LNCaP clone FGC (cell line): ENCODE results near the gene LRRC4C.

Source experiments
- DNase-seq: peaks from one replicate; pipeline ENCODE4 v3.0.0-alpha.2; 2011; ENCODE audit warnings: low read depth
- H3K4me3 ChIP-seq: 2 replicates; pipeline ENCODE4 v1.5.1; 2011; ENCODE audit warnings: mild to moderate bottlenecking, low read depth, low read length, control low read depth
- TF ChIP-seq, protein P1 (sequence below): IDR thresholded peaks from 2 replicates; pipeline ENCODE4 v1.5.1; 2012; ENCODE audit warnings: mild to moderate bottlenecking; ENCODE audit not compliant: control insufficient read depth, insufficient read depth; ENCODE audit errors: extremely low read depth

LRRC4C gene

DNA sequence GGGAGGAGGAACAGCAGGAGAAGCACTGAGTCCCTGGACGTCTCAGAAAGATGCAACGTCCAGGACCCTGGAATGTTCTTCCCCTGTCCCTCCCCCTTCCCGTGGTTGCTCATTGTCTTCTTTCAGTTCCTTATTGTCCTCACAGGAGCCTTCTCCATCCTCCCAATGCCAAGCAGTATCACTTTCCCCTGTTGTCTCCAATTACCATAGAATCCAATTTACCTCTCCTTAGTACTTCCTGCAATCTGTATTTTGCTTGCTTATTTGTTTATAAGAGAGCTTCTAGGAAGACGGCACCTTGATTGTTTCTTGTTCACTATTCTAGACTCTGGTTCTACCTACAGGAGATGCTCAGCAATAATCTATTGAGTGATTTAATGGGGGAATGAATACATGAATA, 1273.7 kb downstream of the LRRC4C start:
- TF ChIP-seq, protein P1, sequence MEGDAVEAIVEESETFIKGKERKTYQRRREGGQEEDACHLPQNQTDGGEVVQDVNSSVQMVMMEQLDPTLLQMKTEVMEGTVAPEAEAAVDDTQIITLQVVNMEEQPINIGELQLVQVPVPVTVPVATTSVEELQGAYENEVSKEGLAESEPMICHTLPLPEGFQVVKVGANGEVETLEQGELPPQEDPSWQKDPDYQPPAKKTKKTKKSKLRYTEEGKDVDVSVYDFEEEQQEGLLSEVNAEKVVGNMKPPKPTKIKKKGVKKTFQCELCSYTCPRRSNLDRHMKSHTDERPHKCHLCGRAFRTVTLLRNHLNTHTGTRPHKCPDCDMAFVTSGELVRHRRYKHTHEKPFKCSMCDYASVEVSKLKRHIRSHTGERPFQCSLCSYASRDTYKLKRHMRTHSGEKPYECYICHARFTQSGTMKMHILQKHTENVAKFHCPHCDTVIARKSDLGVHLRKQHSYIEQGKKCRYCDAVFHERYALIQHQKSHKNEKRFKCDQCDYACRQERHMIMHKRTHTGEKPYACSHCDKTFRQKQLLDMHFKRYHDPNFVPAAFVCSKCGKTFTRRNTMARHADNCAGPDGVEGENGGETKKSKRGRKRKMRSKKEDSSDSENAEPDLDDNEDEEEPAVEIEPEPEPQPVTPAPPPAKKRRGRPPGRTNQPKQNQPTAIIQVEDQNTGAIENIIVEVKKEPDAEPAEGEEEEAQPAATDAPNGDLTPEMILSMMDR, result no peak
- H3K4me3 ChIP-seq, result no peak overlapping the region
- DNase-seq, result no peak

DNA sequence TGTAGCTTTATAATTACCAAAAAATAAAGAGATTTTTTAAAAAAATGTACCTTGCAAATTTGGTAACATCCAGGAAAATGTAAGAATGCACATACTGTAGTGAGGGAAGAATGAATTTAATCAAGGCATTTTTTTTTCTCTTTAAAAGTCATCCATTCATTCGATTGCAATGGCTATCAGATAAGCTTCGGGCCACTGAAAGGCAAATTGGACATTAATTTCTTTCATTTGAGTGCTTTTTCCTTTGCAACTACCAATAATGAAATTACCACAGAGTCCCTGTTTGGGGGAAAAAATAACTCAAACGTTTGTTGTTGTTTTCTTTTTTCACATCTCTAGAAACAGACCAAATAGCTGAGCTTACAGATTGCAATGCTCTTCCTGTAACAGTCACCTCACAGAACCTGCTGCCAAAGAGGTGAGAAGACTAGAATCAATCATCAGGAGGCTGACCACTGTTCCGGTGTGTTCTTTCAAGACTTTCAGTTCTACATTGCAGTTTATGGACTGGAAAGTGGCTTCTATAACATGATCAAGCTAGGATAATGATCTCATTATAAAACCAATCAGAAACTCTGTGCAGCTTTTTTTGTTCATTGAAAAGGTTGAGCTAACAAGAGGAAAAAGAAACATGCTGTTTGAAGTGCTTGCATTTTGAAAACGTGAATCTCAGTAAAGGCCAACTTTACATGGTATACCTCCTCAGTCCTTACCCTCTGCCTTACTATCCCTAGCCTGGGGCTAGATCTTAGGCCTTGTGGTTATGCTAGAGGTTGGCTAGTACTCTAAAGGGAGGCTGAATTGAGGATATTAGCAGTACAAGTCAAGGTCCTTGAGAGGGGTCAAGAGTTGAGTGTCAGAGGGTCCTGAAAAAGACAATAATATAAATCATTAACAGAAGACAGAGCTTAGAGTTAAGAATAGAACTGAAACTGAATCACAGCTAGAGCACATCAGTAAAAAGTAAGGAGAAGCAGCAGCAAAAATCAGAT, 1276.1 kb downstream of the LRRC4C start:
- no peak overlapping the region for H3K4me3 ChIP-seq
- TF ChIP-seq, protein P1, result no peak
- no peak for DNase-seq

DNA sequence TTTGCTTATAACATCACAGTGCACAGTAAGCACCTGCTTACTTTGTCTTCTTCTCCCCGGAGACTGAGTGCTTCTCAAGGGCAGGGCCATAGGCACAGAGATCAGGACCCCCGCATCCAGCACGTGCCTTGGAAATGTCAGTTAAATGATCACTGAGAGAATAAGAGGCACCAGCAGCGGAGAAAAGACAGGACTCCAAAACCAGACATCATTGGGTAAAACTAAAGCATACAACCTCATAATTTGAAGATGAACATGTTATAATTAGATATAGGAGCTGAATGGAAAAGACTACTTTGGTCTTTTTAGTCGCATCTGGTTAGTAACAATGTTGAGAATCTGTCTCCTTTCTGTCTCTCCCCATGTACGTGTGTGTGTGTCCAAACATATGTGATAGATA, 1279.9 kb downstream of the LRRC4C start:
- TF ChIP-seq, protein P1, result no peak
- no peak for DNase-seq
- no peak overlapping the region for H3K4me3 ChIP-seq

DNA sequence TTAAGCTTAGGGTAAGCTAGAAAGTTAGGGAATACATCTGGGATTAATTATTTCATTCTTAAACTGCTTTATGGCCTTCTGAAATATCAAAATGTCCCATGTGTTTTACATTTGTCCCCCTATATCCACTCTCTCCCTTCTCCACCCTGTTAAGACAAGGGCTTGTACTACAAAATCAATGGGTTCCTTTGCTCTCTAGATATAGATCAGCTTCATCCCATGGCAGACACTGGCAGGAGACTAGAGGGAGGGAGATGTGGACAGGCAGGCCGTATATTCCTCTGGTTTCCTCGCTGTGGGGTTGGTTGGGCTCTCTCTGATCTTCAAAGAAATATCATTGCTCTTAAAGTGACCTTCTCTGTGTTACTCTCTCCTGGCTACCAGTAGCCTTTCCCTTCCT, 1281.0 kb downstream of the LRRC4C start:
- TF ChIP-seq, protein P1, result no peak

DNA sequence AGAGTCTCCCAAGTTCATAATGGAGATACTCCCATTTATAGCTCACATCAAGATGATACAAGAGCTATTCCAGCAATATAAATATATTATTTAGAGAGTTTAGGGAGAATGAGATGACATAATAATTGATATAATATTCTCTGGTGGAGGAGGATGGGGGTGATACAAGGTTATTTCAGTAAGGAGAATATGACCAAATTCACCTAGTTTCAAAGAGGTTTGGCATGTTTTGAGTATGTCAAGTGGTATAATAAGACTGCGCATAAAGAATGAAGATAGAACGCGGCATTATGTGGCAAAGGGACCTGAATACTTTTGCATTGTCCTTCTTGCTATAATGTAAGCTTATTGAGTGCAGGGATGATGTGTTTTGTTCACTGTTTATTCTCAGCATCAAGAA, 1283.5 kb downstream of the LRRC4C start:
- TF ChIP-seq, protein P1, result no peak
- no peak for DNase-seq
- no peak overlapping the region for H3K4me3 ChIP-seq

More for the DNA sequence above, 1281.0 kb downstream of the LRRC4C start:
- no peak for DNase-seq
- no peak overlapping the region for H3K4me3 ChIP-seq

DNA sequence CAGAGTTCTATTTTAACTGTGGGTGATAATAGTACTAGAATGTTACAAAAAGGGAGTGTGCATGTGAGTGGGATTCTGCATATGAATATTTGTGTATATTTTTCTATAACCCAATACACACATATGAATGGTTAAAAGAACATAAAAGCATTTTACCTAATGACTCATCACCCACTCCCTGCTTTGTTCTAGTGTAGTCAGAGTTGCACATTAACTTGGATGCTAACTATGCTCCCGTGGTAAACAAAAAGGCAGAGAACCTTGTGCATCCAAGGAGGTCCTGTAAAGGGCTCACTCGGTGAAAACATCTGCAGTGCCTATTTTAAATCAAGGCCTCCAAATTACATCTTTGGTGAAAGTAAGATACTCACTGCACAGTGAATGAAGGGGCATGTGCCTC, 1289.4 kb downstream of the LRRC4C start:
- TF ChIP-seq, protein P1, result no peak
- no peak overlapping the region for H3K4me3 ChIP-seq
- no peak for DNase-seq
